NCI-H460 (cell line): Measurements from ENCODE around the gene IPO9. TPM values are rescaled to one million over a fixed set of nuclear protein-coding genes. Genes with fewer than 3 reads are reported as not detected.

Experiments
- DNase-seq: peaks from one replicate; pipeline ENCODE4 v3.0.0-alpha.2; 2016; ENCODE audit warnings: low read depth; ENCODE audit errors: extremely low read depth
- total RNA-seq: library from RNA; depleted of rRNA; stranded (reverse); fragments of >200 nt; shearing (Covaris generic); gene quantifications from 2 replicates; pipeline ENCODE4 v1.2.3, GENCODE V29; 2014

The IPO9 gene
- total RNA-seq, 1 experiment from 2014 or later, result 27.6 TPM

GRCh38 chr1:201886103-201886885 is 57.3 kb downstream of the IPO9 start:
- DNase-seq, result no peak

- no peak for DNase-seq
These were observed 58.3 kb downstream of the IPO9 start for GRCh38 chr1:201887116-201887866.

- peak; percentile 75 for DNase-seq
These were observed 59.5 kb downstream of the IPO9 start, which contains the start of gene SHISA4 for GRCh38 chr1:201888282-201889089. TSS of gene SHISA4 (plus strand) at chr1:201888898. CDS start at chr1:201888995, 97 bp downstream.

- DNase-seq, result no peak
These were observed 60.4 kb downstream of the IPO9 start for GRCh38 chr1:201889090-201889968.

GRCh38 chr1:201890223-201890622 is 61.3 kb downstream of the IPO9 start:
- no peak for DNase-seq

GRCh38 chr1:201890806-201891450 is 62.0 kb downstream of the IPO9 start:
- DNase-seq, result no peak

- no peak for DNase-seq
These were observed 62.6 kb downstream of the IPO9 start for GRCh38 chr1:201891451-201892045.

- DNase-seq, result no peak
These were observed 63.3 kb downstream of the IPO9 start for GRCh38 chr1:201892211-201892610.

- DNase-seq, result no peak
These were observed 64.5 kb downstream of the IPO9 start for GRCh38 chr1:201893431-201893830.

- DNase-seq, result no peak
These were observed 65.6 kb downstream of the IPO9 start for GRCh38 chr1:201894343-201895119.

GRCh38 chr1:201895120-201895665 is 66.2 kb downstream of the IPO9 start:
- no peak for DNase-seq

- DNase-seq, result peak; percentile 92
These were observed 67.2 kb downstream of the IPO9 start for GRCh38 chr1:201895913-201896807.

GRCh38 chr1:201896951-201897391 is 68.0 kb downstream of the IPO9 start:
- no peak for DNase-seq

GRCh38 chr1:201898240-201898894 is 69.4 kb downstream of the IPO9 start:
- no peak for DNase-seq

- DNase-seq, result no peak
These were observed 70.0 kb downstream of the IPO9 start for GRCh38 chr1:201898992-201899391.

GRCh38 chr1:201899683-201900429 is 70.9 kb downstream of the IPO9 start:
- no peak for DNase-seq
